Measurements from ENCODE around the gene CNST.
"Not testable (repeated sequence)": the region's sequence is repeated elsewhere in the genome, so short reads cannot be mapped to it uniquely, and the experiment has no call there.

Gene CNST

GRCh38 chr1:246560833-246561232, 5.4 kb upstream of the CNST start:
- DNase-seq: not testable (repeated sequence)

GRCh38 chr1:246564839-246565750, 1.2 kb upstream of the CNST start:
- no peak for DNase-seq

DNA sequence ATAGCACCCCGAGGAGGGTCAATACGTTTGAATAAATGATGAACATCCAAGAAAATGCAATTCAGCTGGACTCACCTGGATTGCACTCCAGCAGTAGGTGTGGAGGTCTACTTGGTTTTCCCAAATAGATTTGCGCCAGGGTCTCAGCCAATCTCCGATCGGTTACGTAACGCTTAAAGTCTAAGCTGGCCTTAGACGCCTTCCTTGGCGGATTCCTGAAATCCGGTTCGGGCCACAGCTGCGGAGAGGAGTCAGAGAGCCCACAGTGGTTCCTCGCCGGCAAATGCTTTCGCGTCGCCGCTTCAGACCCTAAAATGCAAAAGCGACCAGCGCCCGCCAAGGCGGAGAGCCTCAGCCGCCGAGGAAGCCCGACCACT, 517 bp upstream of the CNST start:
- DNase-seq: no peak

GRCh38 chr1:246566813-246567645, 773 bp downstream of the CNST start:
- DNase-seq: peak in 2 of 6 experiments; percentile 41 to 73

DNA sequence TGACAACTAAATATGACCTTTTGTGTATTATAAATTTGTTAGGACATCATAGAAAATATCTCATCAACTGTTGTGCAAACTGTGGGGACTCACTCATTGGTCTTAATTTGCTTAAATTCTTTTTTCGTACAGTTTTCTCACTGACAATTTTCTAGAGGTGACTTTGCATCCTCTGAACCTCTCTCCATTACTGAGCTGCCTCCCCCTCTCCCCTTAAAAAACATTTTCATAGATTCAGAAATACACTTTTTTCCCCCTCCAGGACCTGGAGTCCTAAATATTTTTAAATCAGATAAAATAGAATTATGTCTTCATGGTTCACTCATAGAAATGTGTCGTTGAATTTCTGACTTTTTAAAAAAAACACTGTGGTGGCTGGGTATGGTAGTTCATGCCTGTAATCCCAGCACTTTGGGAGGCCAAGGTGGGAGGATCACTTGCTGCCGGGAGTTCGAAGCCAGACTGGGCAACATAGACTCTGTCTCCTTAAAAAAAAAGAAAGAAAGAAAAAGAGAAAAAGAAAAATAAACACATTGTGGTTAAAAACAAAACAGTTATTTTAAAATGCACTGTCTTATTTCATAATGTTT, 1.5 kb downstream of the CNST start:
- no peak for DNase-seq

DNA sequence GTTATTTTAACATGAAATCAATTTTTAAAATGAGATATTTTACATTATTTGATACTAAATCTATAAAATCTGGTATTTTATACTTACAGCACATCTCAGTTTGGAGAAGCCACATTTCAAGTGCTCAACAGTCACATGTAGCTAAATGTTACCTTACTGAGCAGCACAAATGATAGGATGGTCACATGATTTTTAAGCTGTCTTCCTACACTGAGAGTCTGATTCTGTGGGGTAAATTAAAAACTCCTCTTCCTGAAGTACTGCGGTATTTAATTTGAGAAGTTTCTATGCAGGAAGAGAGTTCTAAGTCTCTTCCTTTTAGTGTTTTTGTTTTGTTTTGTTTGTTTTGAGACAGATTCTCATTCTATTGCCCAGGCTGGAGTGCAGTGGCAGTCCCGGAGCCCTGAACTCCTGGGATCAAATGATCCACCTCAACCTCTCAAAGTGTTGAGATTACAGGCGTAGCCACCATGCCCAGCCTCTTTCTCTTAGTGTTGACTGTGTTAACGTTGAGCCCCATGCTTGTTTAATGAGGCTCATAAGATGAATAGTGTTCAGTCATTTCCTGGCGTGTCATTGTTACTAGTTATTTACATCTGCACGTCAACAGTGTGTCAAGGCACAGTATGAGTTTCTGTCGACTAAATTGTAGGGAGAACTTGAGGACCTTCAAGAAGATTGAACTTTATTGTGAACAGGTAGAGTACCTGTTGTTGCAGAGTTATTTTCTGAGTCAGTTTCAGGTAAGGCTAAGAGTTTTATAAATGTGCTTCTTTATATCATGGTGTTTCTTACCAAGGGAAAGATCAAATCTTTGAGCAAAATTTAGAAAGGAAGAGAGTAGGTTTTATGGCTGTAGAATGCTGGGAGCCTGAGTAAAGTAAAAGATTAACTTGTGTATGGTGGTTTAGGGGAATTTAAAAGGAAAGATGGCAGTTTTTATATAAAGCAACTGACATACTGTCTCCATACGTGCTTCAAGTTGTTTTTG, 3.3 kb downstream of the CNST start:
- peak; percentile 8 to 70 (median 49) for DNase-seq

DNA sequence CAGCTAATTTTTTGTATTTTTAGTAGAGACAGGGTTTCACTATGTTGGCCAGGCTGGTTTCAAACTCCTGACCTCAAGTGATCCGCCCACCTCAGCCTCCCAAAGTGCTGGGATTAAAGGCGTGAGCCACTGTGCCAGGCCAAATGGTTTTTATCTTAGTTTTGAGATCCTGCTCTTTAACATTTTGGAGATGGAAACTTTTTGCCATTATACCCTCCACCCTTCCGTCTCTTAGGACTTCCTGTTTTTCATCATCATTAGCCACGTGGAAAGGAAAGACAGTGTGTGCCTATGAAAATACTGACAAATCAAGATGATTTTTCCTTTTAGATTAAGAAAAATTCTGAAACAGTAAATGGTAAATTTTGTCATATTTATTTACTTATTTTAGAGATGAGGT, 5.1 kb downstream of the CNST start:
- peak in 3 of 6 experiments; percentile 21 to 38 (median 38) for DNase-seq

GRCh38 chr1:246571953-246572352, 5.7 kb downstream of the CNST start:
- DNase-seq: no peak

DNA sequence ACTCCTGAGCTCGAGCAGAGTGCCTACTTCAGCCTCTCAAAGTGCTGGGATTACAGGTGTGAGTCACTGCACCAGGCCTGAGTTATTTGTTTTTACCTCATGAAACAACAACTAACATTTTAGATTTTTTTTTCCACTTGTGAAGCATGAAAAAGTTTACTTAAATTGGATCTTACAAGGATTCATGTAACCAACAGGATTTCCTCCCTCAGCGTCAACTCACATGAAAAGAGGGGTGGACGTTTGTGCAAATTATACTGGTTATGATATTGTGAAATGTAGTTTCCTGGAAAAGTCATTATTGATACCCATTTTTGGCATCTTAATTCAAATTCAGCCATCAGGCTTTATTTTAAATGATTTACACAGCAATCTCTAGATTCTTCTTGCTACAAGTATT, 6.5 kb downstream of the CNST start:
- DNase-seq: peak in 2 of 6 experiments; percentile 9 to 11

DNA sequence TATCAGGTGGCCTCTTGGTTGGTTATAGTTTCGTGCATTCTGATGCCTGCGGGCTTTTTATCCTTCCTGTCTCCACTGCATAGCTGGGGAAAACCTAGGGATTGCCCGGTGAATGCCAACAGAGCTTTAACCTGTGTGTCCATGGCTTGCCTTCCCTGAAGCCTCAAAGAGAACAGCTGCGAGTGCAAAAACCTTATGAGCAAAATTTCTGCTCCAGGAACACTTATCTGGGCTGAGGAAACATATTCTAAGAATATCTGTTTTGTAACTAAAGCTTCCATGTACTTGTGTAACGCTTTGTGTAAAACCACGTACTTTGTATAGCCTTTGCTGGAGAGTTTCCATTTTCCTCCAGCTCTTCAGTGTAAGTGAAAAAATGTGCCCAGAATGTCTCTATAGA, 7.2 kb downstream of the CNST start:
- DNase-seq: no peak

GRCh38 chr1:246576709-246577032, 10.4 kb downstream of the CNST start:
- no peak for DNase-seq

DNA sequence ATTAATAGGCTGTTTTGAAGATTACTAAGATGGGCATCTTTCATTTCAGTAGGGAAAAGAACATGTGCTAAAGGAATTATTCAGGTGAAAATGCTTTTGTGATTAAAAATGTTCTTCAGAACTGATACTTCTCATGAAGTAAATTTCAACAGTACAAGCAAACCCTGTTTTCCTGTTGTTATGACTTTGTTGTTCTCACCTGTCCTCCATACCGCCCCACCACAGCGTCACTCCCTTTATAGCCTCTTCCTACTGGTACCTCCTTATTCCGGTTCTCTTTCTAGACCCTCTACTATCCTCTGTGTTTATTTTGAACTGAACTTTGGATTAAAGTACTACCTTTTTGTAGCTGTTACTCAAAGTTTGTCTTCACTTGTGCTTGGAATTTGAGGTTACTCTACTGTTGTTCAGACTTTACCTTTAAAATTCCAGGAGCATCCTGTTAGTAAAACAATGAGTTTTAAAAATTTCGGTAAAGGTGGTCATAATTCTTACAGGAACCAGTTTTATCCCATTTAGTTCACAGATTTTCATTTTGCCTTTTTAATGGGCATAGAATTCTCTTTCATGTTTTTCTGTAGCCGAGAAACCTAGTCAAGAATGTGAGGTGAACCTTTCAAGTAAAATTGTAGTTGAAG, 10.9 kb downstream of the CNST start:
- DNase-seq: peak in 3 of 6 experiments; percentile 3 to 45 (median 20)

DNA sequence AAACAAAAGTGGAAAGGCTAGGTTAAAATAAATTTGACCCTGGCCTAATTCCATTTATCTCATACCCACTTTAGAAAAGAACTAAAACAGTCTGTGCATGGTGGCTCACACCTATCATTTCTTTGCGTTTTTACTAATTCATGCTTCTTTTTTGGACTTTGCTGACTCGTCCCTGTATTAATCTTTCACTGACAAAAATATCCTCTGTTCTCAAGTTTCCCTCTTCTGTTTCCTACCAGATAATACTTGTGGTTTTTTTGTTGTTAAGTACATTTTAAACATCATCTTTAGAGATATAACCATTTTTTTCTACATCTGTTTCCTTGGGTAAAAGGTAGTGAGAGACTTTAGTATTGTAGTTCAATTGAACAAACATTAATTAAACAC, 11.5 kb downstream of the CNST start:
- no peak for DNase-seq

- no peak for DNase-seq
These were observed 13.6 kb downstream of the CNST start for GRCh38 chr1:246579818-246580217.

DNA sequence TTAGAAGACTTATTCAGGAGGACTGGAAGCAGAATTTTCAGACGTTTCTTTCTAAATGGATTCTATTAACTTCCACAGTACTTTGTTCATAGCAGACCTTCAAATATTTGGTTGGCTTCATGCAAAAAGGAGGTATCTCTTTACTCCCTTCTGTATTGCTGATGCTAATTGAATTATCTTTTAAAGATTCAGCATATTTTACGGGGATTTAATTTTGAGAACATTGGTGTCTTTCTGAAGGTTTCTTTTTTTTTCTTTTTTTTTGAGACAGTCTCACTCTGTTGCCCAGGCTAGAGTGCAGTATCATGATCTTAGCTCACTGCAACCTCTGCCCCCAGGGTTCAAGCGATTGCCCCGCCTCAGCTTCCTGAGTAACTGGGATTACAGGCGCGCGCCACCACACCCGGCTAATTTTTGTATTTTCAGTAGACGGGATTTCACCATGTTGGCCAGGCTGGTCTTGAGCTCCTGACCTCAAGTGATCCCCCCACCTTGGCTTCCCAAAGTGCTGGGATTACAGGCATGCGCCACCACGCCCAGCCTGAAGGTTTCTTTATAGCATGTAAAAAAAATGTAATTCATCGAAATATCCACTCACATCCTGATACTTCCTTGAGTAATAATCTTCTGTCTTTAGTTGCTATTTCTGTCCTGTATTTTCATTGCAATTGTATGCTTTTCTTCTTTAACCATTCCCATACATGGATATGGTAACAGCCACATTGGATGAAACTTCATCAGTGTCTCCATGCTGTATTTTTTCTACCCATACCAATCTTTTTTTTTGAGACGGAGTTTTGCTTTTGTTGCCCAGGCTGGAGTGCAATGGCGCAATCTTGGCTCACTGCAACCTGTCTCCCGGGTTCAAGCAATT, 14.5 kb downstream of the CNST start:
- no peak for DNase-seq

GRCh38 chr1:246582301-246583055, 16.2 kb downstream of the CNST start:
- DNase-seq: no peak

DNA sequence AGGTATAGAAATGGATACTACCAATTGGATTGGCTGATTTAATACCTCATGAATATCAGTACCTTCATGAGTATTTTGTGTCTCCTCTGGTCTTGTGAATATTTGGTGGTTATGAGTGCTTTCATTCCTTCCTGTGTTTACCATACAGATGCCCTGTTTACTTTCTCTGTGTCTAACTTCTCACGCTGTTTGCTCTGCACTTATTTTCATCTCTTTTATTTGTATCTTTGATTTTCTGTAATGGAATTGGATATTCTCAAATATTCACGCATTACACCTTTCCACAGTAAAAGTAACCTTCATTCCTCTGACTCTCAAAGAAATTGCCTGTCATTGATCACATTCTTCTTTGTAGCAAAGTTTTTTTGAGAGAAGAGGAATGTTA, 16.8 kb downstream of the CNST start:
- no peak for DNase-seq

DNA sequence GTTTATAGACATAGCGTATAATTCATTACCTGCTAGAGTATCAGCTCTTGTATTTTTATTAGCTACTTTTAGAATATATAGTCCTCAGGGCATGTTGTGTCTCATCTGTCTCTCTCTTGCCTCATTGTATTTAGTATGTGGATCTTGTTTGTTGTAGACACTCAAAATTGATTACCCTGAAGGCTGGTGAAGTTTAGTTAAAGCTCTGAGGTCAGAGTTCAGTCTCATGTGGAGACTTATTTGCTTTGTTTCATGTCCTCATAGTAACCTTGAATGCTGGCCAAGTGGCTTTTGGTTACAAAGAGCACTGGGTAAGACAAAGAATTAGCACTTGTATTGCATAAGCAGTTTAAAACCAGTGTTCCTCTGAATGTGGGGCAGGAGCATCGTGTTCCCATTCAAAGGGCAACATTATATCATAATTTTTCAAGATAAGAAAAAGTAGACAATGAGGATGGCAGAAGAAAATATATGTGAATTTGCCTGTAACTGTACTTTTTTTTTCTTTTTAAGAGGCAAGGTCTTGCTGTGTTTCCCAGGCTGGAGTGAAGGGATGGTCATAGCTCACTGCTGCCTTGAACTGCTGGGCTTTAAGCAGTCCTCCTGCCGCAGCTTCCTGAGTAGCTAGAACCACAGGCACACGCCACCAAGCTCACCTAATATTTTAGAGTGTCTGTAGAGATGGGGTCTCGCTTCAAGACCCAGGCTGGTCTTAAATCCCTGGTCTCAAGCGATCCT, 17.4 kb downstream of the CNST start:
- no peak for DNase-seq

DNA sequence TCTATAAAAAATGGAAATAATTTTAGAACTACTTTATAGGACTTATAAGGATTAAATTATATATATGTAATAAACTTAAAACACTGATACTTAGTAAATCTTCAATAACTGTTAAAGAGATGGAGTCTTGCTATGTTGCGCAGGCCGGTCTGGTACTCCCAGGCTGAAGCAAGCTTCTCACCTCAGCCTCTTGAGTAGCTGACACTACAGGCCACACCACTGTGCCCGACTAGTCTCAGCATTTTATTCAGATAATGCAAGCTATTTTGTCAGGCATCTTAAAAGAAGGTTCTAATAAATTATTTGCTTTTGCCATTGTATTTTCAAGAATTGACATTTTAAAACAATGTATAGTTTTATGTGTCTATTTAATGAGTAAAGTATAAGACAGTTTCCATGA, 20.8 kb downstream of the CNST start:
- no peak for DNase-seq

All from stimulated activated naive CD4-positive, alpha-beta T cell (primary cell).